Esophagus muscularis mucosa (tissue), 4 donors: ENCODE data around the gene DMD. TPM values are rescaled to one million over a fixed set of nuclear protein-coding genes. Genes with fewer than 3 reads are reported as not detected.

Source experiments
- DNase-seq: peaks from one replicate; pipeline ENCODE4 v3.0.0-alpha.2; 2017; ENCODE audit errors: extremely low spot score
- H3K27ac ChIP-seq, 4 donors: fragments of 200-600 bp; sonication (generic); replicated peaks in 1 of 4; 1 replicate in 3 of 4; 2 replicates in 1 of 4; pipeline ENCODE4 v1.5.1; 2016 to 2019; ENCODE audit warnings: mild to moderate bottlenecking in 1 of 4
- H3K27me3 ChIP-seq, 4 donors: fragments of 200-600 bp; sonication (generic); one replicate each; pipeline versions ENCODE4 v1.5.1 to v1.6.0; 2016 to 2019
- H3K36me3 ChIP-seq, 4 donors: fragments of 200-600 bp; sonication (generic); one replicate each; pipeline ENCODE4 v1.5.1; 2016 to 2019
- H3K4me1 ChIP-seq, 4 donors: fragments of 200-600 bp; sonication (generic); one replicate each; pipeline ENCODE4 v1.5.1; 2016 to 2019
- H3K4me3 ChIP-seq, 4 donors: fragments of 200-600 bp; sonication (generic); 1 replicate in 2 of 4; 2 replicates in 2 of 4; pipeline ENCODE4 v1.5.1; 2016 to 2019; ENCODE audit warnings: mild to moderate bottlenecking in 4 of 4, moderate library complexity in 1 of 4
- H3K9me3 ChIP-seq, 4 donors: fragments of 200-600 bp; sonication (generic); 1 replicate in 3 of 4; 2 replicates in 1 of 4; pipeline ENCODE4 v1.5.1; 2016 to 2019
- CTCF ChIP-seq, 3 experiments: fragments of 200-600 bp in 2 of 3; fragments of 450-650 bp in 1 of 3; sonication (generic) in 2 of 3; IDR thresholded peaks; one replicate each; pipeline ENCODE4 v1.5.1; 2017 to 2019; ENCODE audit warnings: antibody characterized with exemption in 3 of 3, mild to moderate bottlenecking in 2 of 3, moderate library complexity in 1 of 3
- EP300 ChIP-seq: sonication (generic); formaldehyde crosslinking; IDR thresholded peaks from one replicate; pipeline ENCODE4 v1.6.1; 2017; ENCODE audit warnings: antibody characterized with exemption
- POLR2A ChIP-seq: fragments of 450-650 bp; IDR thresholded peaks from one replicate; pipeline ENCODE4 v1.6.1; 2017; ENCODE audit warnings: antibody characterized with exemption, moderate library complexity, mild to moderate bottlenecking, low read depth
- POLR2AphosphoS5 ChIP-seq, 2 donors: sonication (generic); formaldehyde crosslinking; IDR thresholded peaks; one replicate each; pipeline ENCODE4 v1.6.1; 2017; ENCODE audit warnings: antibody characterized with exemption in 2 of 2
- WGBS: methylation state at CpG from one replicate; pipeline ENCODE4 v1.1.5; 2018; 5-methylcytosine and 5-hydroxymethylcytosine counted together
- intact Hi-C: fragments of 100-400 bp; cut with DNase I; formaldehyde crosslinking; loops from one replicate; pipeline ENCODE4 v1.15.1; 2023
- total RNA-seq, 4 donors: library from RNA; depleted of rRNA; stranded (reverse); fragments of >200 nt; gene quantifications; one replicate each; pipeline versions ENCODE4 v1.1.0 to v1.2.1, GENCODE V29; 2016

Gene DMD
- total RNA-seq, 4 donors from 2014 or later = 127 to 210 (median 188) TPM

- WGBS = 54% methylated on average over 6 of the region's 6 CpGs
- DNase-seq = no peak
- no peak overlapping the region for H3K27ac ChIP-seq
- intact Hi-C loops = no loop called here
- H3K36me3 ChIP-seq = peaks cover 0 to 17% (median 0%) of the 10 kb centered on the region in 4 donors
- H3K27me3 ChIP-seq = no peaks in the 10 kb centered on the region
- no peak overlapping the region for H3K4me3 ChIP-seq
- H3K4me1 ChIP-seq = no peaks in the 10 kb centered on the region
- no peaks in the 10 kb centered on the region for H3K9me3 ChIP-seq
- TF ChIP-seq EP300 (no peak), CTCF (IDR thresholded peaks at IDR 0.05) (no peak), POLR2A (no peak), POLR2AphosphoS5 (IDR thresholded peaks at IDR 0.05) (no peak)
Observed at GRCh38 chrX:31130457-31131220, 2080.7 kb downstream of the DMD start.

- no peak for DNase-seq
- Histone ChIP-seq H3K36me3 (peaks cover 0 to 16% (median 0%) of the 10 kb centered on the region in 4 donors), H3K4me1 (peaks cover 0 to 4% (median 0%) of the 10 kb centered on the region in 4 donors), H3K9me3 (no peaks in the 10 kb centered on the region), H3K27me3 (no peaks in the 10 kb centered on the region), H3K4me3 (no peak overlapping the region), H3K27ac (no peak overlapping the region)
- WGBS = 65% methylated on average over 4 of the region's 4 CpGs
- TF ChIP-seq POLR2A (no peak), CTCF (IDR thresholded peaks at IDR 0.05) (no peak), EP300 (no peak), POLR2AphosphoS5 (IDR thresholded peaks at IDR 0.05) (no peak)
- intact Hi-C loops = no loop called here
Observed at GRCh38 chrX:31128855-31129254, 2082.5 kb downstream of the DMD start.

- TF ChIP-seq CTCF (IDR thresholded peaks at IDR 0.05) (no peak), POLR2AphosphoS5 (IDR thresholded peaks at IDR 0.05) (no peak), POLR2A (no peak), EP300 (no peak)
- 68% methylated on average over 3 of the region's 3 CpGs for WGBS
- H3K4me3 ChIP-seq = no peak overlapping the region
- H3K27ac ChIP-seq = no peak overlapping the region
- peaks cover 0 to 6% (median 0%) of the 10 kb centered on the region in 4 donors for H3K36me3 ChIP-seq
- DNase-seq = no peak
- H3K9me3 ChIP-seq = no peaks in the 10 kb centered on the region
- H3K4me1 ChIP-seq = peaks cover 0 to 4% (median 0%) of the 10 kb centered on the region in 4 donors
- intact Hi-C loops = no loop called here
- no peaks in the 10 kb centered on the region for H3K27me3 ChIP-seq
Observed at GRCh38 chrX:31127716-31128115, 2083.6 kb downstream of the DMD start.

GRCh38 chrX:31126205-31126604 is 2085.1 kb downstream of the DMD start:
- no peaks in the 10 kb centered on the region for H3K9me3 ChIP-seq
- WGBS = 82% methylated on average over 7 of the region's 7 CpGs
- H3K36me3 ChIP-seq = no peaks in the 10 kb centered on the region
- no peaks in the 10 kb centered on the region for H3K27me3 ChIP-seq
- H3K4me1 ChIP-seq = peaks cover 0 to 4% (median 0%) of the 10 kb centered on the region in 4 donors
- DNase-seq = no peak
- intact Hi-C loops = no loop called here
- TF ChIP-seq EP300 (no peak), POLR2AphosphoS5 (IDR thresholded peaks at IDR 0.05) (no peak), POLR2A (no peak)
- H3K4me3 ChIP-seq = no peak overlapping the region
- H3K27ac ChIP-seq = no peak overlapping the region

- no peaks in the 10 kb centered on the region for H3K27me3 ChIP-seq
- 66% methylated on average over 4 of the region's 4 CpGs for WGBS
- peaks cover 0 to 6% (median 0%) of the 10 kb centered on the region in 4 donors for H3K36me3 ChIP-seq
Observed at GRCh38 chrX:31124536-31124935, 2086.8 kb downstream of the DMD start.

More at GRCh38 chrX:31124536-31124935, 2086.8 kb downstream of the DMD start:
- intact Hi-C loops = no loop called here
- peaks cover 0 to 4% (median 0%) of the 10 kb centered on the region in 4 donors for H3K4me1 ChIP-seq
- no peak overlapping the region for H3K27ac ChIP-seq
- no peak overlapping the region for H3K4me3 ChIP-seq
- H3K9me3 ChIP-seq = no peaks in the 10 kb centered on the region
- DNase-seq = no peak
- no peak for TF ChIP-seq EP300
- no peak for TF ChIP-seq POLR2A
- TF ChIP-seq POLR2AphosphoS5 (IDR thresholded peaks at IDR 0.05) = no peak
- no peak for TF ChIP-seq CTCF (IDR thresholded peaks at IDR 0.05)
